K562 (cell line): ENCODE results near the gene CLSTN2.

Source experiments
- ADNP ChIP-seq: fragments of 200-800 bp; sonication (Bioruptor generic); IDR thresholded peaks from 2 replicates; pipeline ENCODE4 v1.6.1; 2016; ENCODE audit warnings: missing genetic modification characterization, missing compliant biosample characterization
- CTCF ChIP-seq, 3 experiments: IDR thresholded peaks in 2 of 3; conservative IDR thresholded peaks in 1 of 3; 2 replicates each; pipeline ENCODE4 v1.5.1; 2011 to 2012; ENCODE audit warnings: low read length in 3 of 3, mild to moderate bottlenecking in 3 of 3, control low read depth in 2 of 3, improper control_type of control experiment in 1 of 3, inconsistent platforms in 1 of 3, low read depth in 1 of 3, mixed read lengths in 1 of 3, moderate library complexity in 1 of 3; ENCODE audit not compliant: insufficient read depth in 2 of 3
- EP300 ChIP-seq: IDR thresholded peaks from 2 replicates; pipeline ENCODE4 v1.6.1; 2012; ENCODE audit warnings: low read length, improper control_type of control experiment
- FOXK2 ChIP-seq, 2 experiments: fragments of 450-650 bp; IDR thresholded peaks in 1 of 2; conservative IDR thresholded peaks in 1 of 2; 2 replicates each; pipeline ENCODE4 v1.6.1; 2016; ENCODE audit warnings: low read depth in 2 of 2, mild to moderate bottlenecking in 1 of 2
- GMEB1 ChIP-seq: fragments of 250-450 bp; sonication (Bioruptor Pico); IDR thresholded peaks from 2 replicates; pipeline ENCODE4 v1.4.0; 2020; ENCODE audit warnings: mild to moderate bottlenecking
- HMGXB4 ChIP-seq: sonication (generic); formaldehyde crosslinking; IDR thresholded peaks from 2 replicates; pipeline ENCODE4 v1.8.1; 2023; ENCODE audit warnings: mild to moderate bottlenecking, missing genetic modification reagents
- KAT8 ChIP-seq: fragments of 450-650 bp; IDR thresholded peaks from 2 replicates; pipeline ENCODE4 v1.6.1; 2016; ENCODE audit warnings: low read depth, mild to moderate bottlenecking
- SIN3A ChIP-seq, 2 experiments: fragments of 150-350 bp in 1 of 2; IDR thresholded peaks; 2 replicates each; pipeline ENCODE4 v1.6.1; 2011 to 2016; ENCODE audit warnings: borderline replicate concordance in 2 of 2, low read depth in 2 of 2, low read length in 2 of 2, mild to moderate bottlenecking in 2 of 2, moderate library complexity in 2 of 2; ENCODE audit not compliant: control insufficient read depth in 1 of 2
- ZHX1 ChIP-seq: fragments of 150-350 bp; conservative IDR thresholded peaks from 2 replicates; pipeline ENCODE4 v1.6.1; 2014; ENCODE audit warnings: low read length
- ZKSCAN1 ChIP-seq: fragments of 150-350 bp; IDR thresholded peaks from 2 replicates; pipeline ENCODE4 v1.6.1; 2016; ENCODE audit warnings: low read depth, low read length

GRCh38 chr3:140050396-140050795, 115.4 kb downstream of the CLSTN2 start:
- no peak for TF ChIP-seq HMGXB4 (CRISPR knock-in tag)
- no peak for TF ChIP-seq FOXK2 (conservative IDR thresholded peaks at IDR 0.05 in 1 of 2, IDR thresholded peaks at IDR 0.05 in 1 of 2; ENCODE audit: low read depth in 2 of 2)
- no peak for TF ChIP-seq ADNP (tag)
- no peak for TF ChIP-seq KAT8
- no peak for TF ChIP-seq SIN3A (IDR thresholded peaks at IDR 0.05; ENCODE audit: borderline replicate concordance in 2 of 2, control insufficient read depth in 1 of 2, low read depth in 2 of 2, low read length in 2 of 2)
- no peak for TF ChIP-seq CTCF (IDR thresholded peaks at IDR 0.05 in 2 of 3, conservative IDR thresholded peaks at IDR 0.05 in 1 of 3; ENCODE audit: insufficient read depth in 2 of 3, low read depth in 1 of 3, low read length in 3 of 3)
- no peak for TF ChIP-seq EP300
- TF ChIP-seq ZKSCAN1: no peak
- TF ChIP-seq GMEB1 (CRISPR knock-in tag): no peak
- TF ChIP-seq ZHX1: no peak
